ENCODE results near the gene PTGDR. TPM values are rescaled to one million over a fixed set of nuclear protein-coding genes. Genes with fewer than 3 reads are reported as not detected.

The PTGDR gene
- total RNA-seq (2021) = not detected in 2 replicates
- percentile 11 among the genes with signal in this experiment for Bru-seq, nascent RNA
- percentile 14 among the genes with signal in this experiment for BruChase-seq, experiment 1, labeled RNA remaining after a 2-hour chase
- BruChase-seq, experiment 2, labeled RNA remaining after a 6-hour chase = percentile 8 among the genes with signal in this experiment
- long read RNA-seq = 0 reads

- Histone ChIP-seq H3K27me3 (ENCODE audit: insufficient read depth, low read depth) (no peaks in the 10 kb centered on the region), H3K79me2 (ENCODE audit: low read depth) (no peaks in the 10 kb centered on the region), H3F3A (ENCODE audit: insufficient read depth, low read depth) (no peaks in the 10 kb centered on the region), H3K4me2 (no peak within 1 kb of the TSS), H3K27ac (no peak within 1 kb of the TSS), H3K9me3 (ENCODE audit: insufficient read depth, low read depth) (no peaks in the 10 kb centered on the region), H3K9me2 (ENCODE audit: insufficient read depth) (no peaks in the 10 kb centered on the region), H3K4me3 (no peak within 1 kb of the TSS), H3K36me3 (ENCODE audit: low read depth) (no peaks in the 10 kb centered on the region), H2AFZ (no peak within 1 kb of the TSS), H3K4me1 (replicated peaks; ENCODE audit: insufficient read depth) (no peaks in the 10 kb centered on the region), H4K20me1 (ENCODE audit: insufficient read depth) (no peaks in the 10 kb centered on the region)
- BruUV-seq (replicated peaks) = no TSS peak
- intact Hi-C loops (cut with micrococcal nuclease; ENCODE audit: unreplicated experiment) = no loop called here
- POLR2A ChIA-PET (ENCODE audit: unreplicated experiment) = interaction anchor here (0.5 kb wide), 1 partner anchor 9 kb away, joined by 19 read pairs; no protein-coding TSS in a partner anchor
- CTCF ChIA-PET = interaction anchor here (0.6 kb wide), 2 partner anchors 615 to 985 kb away, joined by 3 to 4 read pairs; no protein-coding TSS in a partner anchor
- DNase-seq = peak in 1 of 2 experiments; percentile 10
- TF ChIP-seq EZH2 (IDR thresholded peaks at IDR 0.05; ENCODE audit: low read depth) (no peak), CTCF (conservative IDR thresholded peaks at IDR 0.05) (no peak)
These were observed at the start of gene PTGDR for GRCh38 chr14:52267501-52268278. Gene PTGDR (plus strand): TSS chr14:52267698. CDS start chr14:52267815, 117 bp downstream.

GRCh38 chr14:52219488-52220084 lies 47.9 kb upstream of the PTGDR start:
- Histone ChIP-seq H3K4me1 (replicated peaks; ENCODE audit: insufficient read depth) (no peaks in the 10 kb centered on the region), H3K79me2 (ENCODE audit: low read depth) (no peaks in the 10 kb centered on the region), H2AFZ (no peak overlapping the region), H4K20me1 (ENCODE audit: insufficient read depth) (no peaks in the 10 kb centered on the region), H3K9me2 (ENCODE audit: insufficient read depth) (no peaks in the 10 kb centered on the region), H3K27ac (no peak overlapping the region), H3K36me3 (ENCODE audit: low read depth) (no peaks in the 10 kb centered on the region), H3F3A (ENCODE audit: insufficient read depth, low read depth) (no peaks in the 10 kb centered on the region), H3K4me2 (no peak overlapping the region), H3K9me3 (ENCODE audit: insufficient read depth, low read depth) (no peaks in the 10 kb centered on the region), H3K27me3 (ENCODE audit: insufficient read depth, low read depth) (no peaks in the 10 kb centered on the region), H3K4me3 (no peak overlapping the region)
- BruUV-seq (replicated peaks) = no TSS peak
- TF ChIP-seq CTCF (conservative IDR thresholded peaks at IDR 0.05) (no peak), EZH2 (IDR thresholded peaks at IDR 0.05; ENCODE audit: low read depth) (no peak)
- POLR2A ChIA-PET (ENCODE audit: unreplicated experiment) = no interaction called here
- intact Hi-C loops (cut with micrococcal nuclease; ENCODE audit: unreplicated experiment) = no loop called here
- CTCF ChIA-PET = no interaction called here
- DNase-seq = no peak

- H2AFZ ChIP-seq = no peak overlapping the region
These were observed 46.3 kb upstream of the PTGDR start for GRCh38 chr14:52220924-52221811.

More at GRCh38 chr14:52220924-52221811, 46.3 kb upstream of the PTGDR start:
- Histone ChIP-seq H3K36me3 (ENCODE audit: low read depth) (no peaks in the 10 kb centered on the region), H3K27ac (no peak overlapping the region), H3K4me3 (no peak overlapping the region), H3F3A (ENCODE audit: insufficient read depth, low read depth) (no peaks in the 10 kb centered on the region), H3K79me2 (ENCODE audit: low read depth) (no peaks in the 10 kb centered on the region), H3K27me3 (ENCODE audit: insufficient read depth, low read depth) (no peaks in the 10 kb centered on the region), H3K9me2 (ENCODE audit: insufficient read depth) (no peaks in the 10 kb centered on the region), H4K20me1 (ENCODE audit: insufficient read depth) (no peaks in the 10 kb centered on the region), H3K9me3 (ENCODE audit: insufficient read depth, low read depth) (no peaks in the 10 kb centered on the region), H3K4me2 (no peak overlapping the region), H3K4me1 (replicated peaks; ENCODE audit: insufficient read depth) (no peaks in the 10 kb centered on the region)
- POLR2A ChIA-PET (ENCODE audit: unreplicated experiment) = interaction anchor here (0.6 to 0.7 kb wide), 3 partner anchors 19 to 1511 kb away, joined by 4 to 15 read pairs (median 5); no protein-coding TSS in a partner anchor
- DNase-seq = no peak
- BruUV-seq (replicated peaks) = no TSS peak
- CTCF ChIA-PET = no interaction called here
- TF ChIP-seq EZH2 (IDR thresholded peaks at IDR 0.05; ENCODE audit: low read depth) = no peak
- TF ChIP-seq CTCF (conservative IDR thresholded peaks at IDR 0.05) = no peak
- intact Hi-C loops (cut with micrococcal nuclease; ENCODE audit: unreplicated experiment) = no loop called here

Measured in PC-9 (cell line).